Measurements from ENCODE around the gene PLCG2.

Gene PLCG2

GRCh38 chr16:81873206-81873605, 94.1 kb downstream of the PLCG2 start:
- no peak for TF ChIP-seq NFIC (IDR thresholded peaks at IDR 0.05)
- TF ChIP-seq TAF1 (IDR thresholded peaks at IDR 0.05; ENCODE audit: low read depth): no peak
- TF ChIP-seq MAX (IDR thresholded peaks at IDR 0.05): no peak
- TF ChIP-seq EGR1 (IDR thresholded peaks at IDR 0.05): no peak
- no peak for TF ChIP-seq YY1 (IDR thresholded peaks at IDR 0.05; ENCODE audit: low read depth)
- no peak for TF ChIP-seq USF1 (IDR thresholded peaks at IDR 0.05)
- no peak for TF ChIP-seq TCF12 (IDR thresholded peaks at IDR 0.05; ENCODE audit: low read depth)
- no peak for TF ChIP-seq ZBTB7A (IDR thresholded peaks at IDR 0.05; ENCODE audit: low read depth)
- no peak for TF ChIP-seq RAD21 (IDR thresholded peaks at IDR 0.05; ENCODE audit: low read depth)
- no peak for TF ChIP-seq REST (IDR thresholded peaks at IDR 0.05; ENCODE audit: low read depth)
- TF ChIP-seq FOXM1 (IDR thresholded peaks at IDR 0.05; ENCODE audit: borderline replicate concordance, low read depth): no peak
- no peak for TF ChIP-seq TEAD4 (IDR thresholded peaks at IDR 0.05)
- no peak for TF ChIP-seq CEBPB (IDR thresholded peaks at IDR 0.05)
- no peak for TF ChIP-seq CREB1 (IDR thresholded peaks at IDR 0.05; ENCODE audit: low read depth)

- TF ChIP-seq TEAD4 (IDR thresholded peaks at IDR 0.05): peak; percentile 70
- TF ChIP-seq RAD21 (IDR thresholded peaks at IDR 0.05; ENCODE audit: low read depth): peak; percentile 74
- no peak for TF ChIP-seq TCF12 (IDR thresholded peaks at IDR 0.05; ENCODE audit: low read depth)
Measured at GRCh38 chr16:81873843-81874752, 95.0 kb downstream of the PLCG2 start.

- TF ChIP-seq CEBPB (IDR thresholded peaks at IDR 0.05) (no peak), TEAD4 (IDR thresholded peaks at IDR 0.05) (no peak), RAD21 (IDR thresholded peaks at IDR 0.05; ENCODE audit: low read depth) (no peak), MAX (IDR thresholded peaks at IDR 0.05) (no peak), ZBTB7A (IDR thresholded peaks at IDR 0.05; ENCODE audit: low read depth) (no peak), NFIC (IDR thresholded peaks at IDR 0.05) (no peak), FOXM1 (IDR thresholded peaks at IDR 0.05; ENCODE audit: borderline replicate concordance, low read depth) (no peak), TCF12 (IDR thresholded peaks at IDR 0.05; ENCODE audit: low read depth) (no peak), USF1 (IDR thresholded peaks at IDR 0.05) (no peak), TAF1 (IDR thresholded peaks at IDR 0.05; ENCODE audit: low read depth) (no peak), EP300 (IDR thresholded peaks at IDR 0.05; ENCODE audit: borderline replicate concordance) (no peak), CREB1 (IDR thresholded peaks at IDR 0.05; ENCODE audit: low read depth) (no peak), REST (IDR thresholded peaks at IDR 0.05; ENCODE audit: low read depth) (no peak), YY1 (IDR thresholded peaks at IDR 0.05; ENCODE audit: low read depth) (no peak)
Measured at GRCh38 chr16:81875461-81875860, 96.4 kb downstream of the PLCG2 start.

- no peak for TF ChIP-seq USF1 (IDR thresholded peaks at IDR 0.05)
- TF ChIP-seq NFIC (IDR thresholded peaks at IDR 0.05): no peak
Measured at GRCh38 chr16:81876273-81876900, 97.3 kb downstream of the PLCG2 start.

- no peak for TF ChIP-seq YY1 (IDR thresholded peaks at IDR 0.05; ENCODE audit: low read depth)
- TF ChIP-seq CEBPB (IDR thresholded peaks at IDR 0.05): no peak
- TF ChIP-seq MAX (IDR thresholded peaks at IDR 0.05): no peak
- no peak for TF ChIP-seq CREB1 (IDR thresholded peaks at IDR 0.05; ENCODE audit: low read depth)
- TF ChIP-seq REST (IDR thresholded peaks at IDR 0.05; ENCODE audit: low read depth): no peak
- no peak for TF ChIP-seq ZBTB7A (IDR thresholded peaks at IDR 0.05; ENCODE audit: low read depth)
- no peak for TF ChIP-seq EGR1 (IDR thresholded peaks at IDR 0.05)
- TF ChIP-seq FOXM1 (IDR thresholded peaks at IDR 0.05; ENCODE audit: borderline replicate concordance, low read depth): no peak
- TF ChIP-seq EP300 (IDR thresholded peaks at IDR 0.05; ENCODE audit: borderline replicate concordance): no peak
- TF ChIP-seq TCF12 (IDR thresholded peaks at IDR 0.05; ENCODE audit: low read depth): no peak
- TF ChIP-seq TAF1 (IDR thresholded peaks at IDR 0.05; ENCODE audit: low read depth): no peak
- no peak for TF ChIP-seq RAD21 (IDR thresholded peaks at IDR 0.05; ENCODE audit: low read depth)
- no peak for TF ChIP-seq NFIC (IDR thresholded peaks at IDR 0.05)
Measured at GRCh38 chr16:81878529-81878928, 99.4 kb downstream of the PLCG2 start.
